Stimulated activated CD8-positive, alpha-beta memory T cell treated with anti-CD3 and anti-CD28 coated beads, Interleukin-15, amount 100 ng/mL, for 4 hours (primary cell): ENCODE results near the gene PRXL2B.
"Not testable (repeated sequence)": the region's sequence is repeated elsewhere in the genome, so short reads cannot be mapped to it uniquely, and the experiment has no call there.

Experiments
- DNase-seq, 2 donors: peaks; one replicate each; pipeline ENCODE4 v3.0.0-alpha.2; 2020; ENCODE audit warnings: low read depth in 2 of 2

The PRXL2B gene

DNA sequence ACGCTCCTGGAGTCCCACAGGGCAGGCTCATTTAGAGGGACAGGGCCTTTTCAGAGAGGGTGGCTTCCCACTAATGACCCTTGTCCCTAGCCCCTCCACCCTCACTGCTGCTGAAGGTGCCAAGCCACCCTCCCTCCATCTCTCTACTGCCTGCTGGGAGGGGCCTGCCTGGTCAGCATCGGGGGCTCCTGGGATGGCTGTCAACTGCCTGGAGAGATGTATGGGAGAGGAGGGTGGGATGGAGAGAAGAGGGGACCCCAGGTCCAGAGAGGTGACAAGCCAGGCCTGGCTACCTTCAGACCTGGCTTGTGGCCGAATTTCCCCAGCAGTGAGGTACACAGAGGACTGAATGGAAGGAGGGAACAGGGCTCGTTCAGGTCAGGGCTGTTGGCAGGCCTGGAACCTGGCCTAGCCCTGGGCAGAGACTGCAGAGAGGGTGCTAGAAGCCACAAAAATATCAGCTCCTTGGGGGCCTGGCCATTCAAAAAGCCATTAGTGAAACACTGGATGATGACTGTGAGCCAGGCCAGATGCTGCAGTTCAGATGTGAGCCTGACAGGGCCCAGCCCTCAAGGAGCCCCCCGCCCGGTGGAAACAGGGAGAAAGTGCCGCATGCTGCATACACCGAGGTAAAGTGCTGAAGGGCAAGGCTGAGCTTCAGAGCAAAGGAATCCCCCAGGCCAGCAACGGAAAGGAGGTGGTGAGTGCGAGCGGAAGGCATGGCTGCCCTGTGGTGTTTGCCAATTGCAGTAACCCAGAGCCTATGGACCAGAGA, 26.2 kb downstream of the PRXL2B start:
- DNase-seq = no peak

DNA sequence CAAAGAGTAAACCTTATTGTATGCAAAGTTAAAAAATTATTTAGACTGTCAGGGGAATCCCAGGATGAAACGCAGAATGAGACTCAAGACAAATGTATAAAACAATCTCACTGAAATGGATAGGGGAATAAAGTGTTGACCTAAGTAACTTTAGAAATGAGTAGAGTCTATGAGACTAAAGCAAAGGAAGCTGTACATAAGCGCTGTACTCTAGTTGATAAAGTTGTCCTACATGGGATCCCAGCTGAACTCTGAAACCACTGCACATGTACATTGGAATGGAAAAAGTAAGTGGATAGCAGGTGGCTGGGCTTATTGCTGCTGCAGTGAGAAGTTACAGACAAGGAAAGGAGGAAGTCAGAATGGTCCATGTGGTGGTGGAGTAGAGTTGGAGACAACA, 27.6 kb downstream of the PRXL2B start:
- DNase-seq = no peak

DNA sequence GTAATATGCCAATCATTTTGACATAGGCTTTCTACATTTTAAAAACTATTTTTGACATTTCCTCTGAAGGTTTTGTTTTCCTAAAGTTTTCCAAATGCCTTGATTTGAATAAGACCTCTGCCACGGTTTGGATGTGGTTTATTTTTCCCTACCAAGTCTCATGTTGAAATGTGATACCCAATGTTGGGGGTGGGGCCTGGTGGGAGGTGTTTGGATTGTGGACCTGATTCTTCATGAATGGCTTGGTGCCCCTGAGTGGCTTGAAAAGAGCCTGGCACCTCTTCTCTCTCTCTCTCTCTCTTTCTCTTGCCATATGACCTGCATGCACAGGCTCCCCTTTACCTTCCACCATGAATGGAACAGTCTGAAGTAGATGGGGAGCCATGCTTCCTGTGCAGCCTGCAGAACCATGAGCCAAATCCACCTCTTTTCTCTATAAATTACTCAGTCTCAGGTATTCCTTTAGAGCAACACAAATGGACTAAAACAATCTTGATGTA, 31.4 kb downstream of the PRXL2B start:
- DNase-seq = no peak

DNA sequence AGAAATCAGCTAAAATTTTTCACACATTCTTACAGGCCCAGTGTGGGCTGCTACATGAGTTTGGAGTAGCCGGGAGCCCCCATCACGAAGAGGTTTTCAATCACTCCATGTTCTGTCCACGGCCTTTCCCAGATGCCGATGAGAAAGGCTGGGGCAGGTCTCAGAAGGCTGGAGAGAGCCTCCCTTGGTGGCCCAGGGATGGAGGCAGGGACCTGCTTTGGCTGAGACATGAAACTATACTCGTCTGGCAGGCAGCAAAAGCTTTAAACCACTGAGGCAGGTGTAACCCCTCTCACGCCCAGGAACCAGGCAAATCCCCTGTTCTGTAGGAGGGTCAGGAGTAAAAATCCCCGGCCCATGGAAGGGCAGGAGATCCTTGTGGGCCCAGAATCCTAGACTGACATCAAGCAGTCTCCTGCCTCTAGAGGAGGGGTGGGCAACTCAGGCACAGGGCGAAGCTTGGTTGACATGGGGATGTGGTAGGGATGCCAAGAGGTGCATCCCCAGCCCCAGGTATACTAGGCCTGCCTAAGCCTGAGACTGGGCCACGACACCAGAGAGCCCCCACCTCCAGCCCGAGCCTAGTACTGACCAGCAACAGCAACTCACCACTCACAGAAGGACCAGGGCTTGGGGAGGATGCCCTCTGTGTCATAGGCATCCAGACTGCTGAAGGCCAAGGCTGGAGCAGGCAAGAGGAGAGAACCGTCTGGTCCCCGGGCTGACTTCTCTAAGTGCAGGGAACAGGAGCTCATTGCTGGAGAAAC, 37.2 kb downstream of the PRXL2B start:
- DNase-seq = no peak

DNA sequence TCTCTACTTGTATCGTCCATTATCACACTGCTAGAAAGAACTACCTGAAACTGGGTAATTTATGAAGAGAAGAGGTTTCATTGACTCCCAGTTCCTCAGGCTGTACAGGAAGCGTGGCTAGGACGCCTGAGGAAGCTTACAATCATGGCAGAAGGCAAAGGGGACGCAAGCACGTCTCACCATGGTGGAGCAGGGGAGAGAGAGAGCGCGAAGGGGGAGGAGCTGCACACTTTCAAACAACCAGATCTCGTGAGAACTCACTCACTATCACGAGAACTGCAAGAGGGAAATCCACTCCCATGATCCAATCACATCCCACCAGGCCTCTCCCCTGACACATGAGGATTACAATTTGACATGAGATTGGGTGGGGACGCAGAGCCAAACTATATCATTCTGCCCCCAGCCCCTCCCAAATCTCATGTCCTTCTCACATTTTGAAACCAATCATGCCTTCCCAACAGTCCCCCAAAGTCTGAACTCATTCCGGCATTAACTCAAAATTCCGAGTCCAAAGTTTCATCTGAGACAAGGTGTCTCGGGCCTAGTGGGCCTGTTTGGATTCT, 38.2 kb downstream of the PRXL2B start:
- DNase-seq = no peak

DNA sequence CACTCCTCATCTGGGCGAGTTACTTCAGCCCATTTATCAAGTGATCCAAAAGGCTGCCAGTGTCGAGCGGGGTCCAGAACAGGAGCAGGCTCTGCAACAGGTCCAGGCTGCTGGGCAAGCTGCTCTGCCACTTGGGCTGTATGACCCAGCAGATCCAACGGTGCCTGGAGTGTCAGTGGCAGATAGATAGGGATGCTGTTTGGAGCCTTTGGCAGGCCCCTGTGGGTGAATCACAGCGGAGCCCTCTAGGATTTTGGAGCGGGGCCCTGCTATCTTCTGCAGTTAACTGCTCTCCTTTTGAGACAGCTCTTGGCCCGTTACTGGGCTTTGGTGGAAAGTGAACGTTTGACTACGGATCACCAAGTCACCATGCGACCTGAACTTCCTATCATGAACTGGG, 38.7 kb downstream of the PRXL2B start:
- DNase-seq = no peak

DNA sequence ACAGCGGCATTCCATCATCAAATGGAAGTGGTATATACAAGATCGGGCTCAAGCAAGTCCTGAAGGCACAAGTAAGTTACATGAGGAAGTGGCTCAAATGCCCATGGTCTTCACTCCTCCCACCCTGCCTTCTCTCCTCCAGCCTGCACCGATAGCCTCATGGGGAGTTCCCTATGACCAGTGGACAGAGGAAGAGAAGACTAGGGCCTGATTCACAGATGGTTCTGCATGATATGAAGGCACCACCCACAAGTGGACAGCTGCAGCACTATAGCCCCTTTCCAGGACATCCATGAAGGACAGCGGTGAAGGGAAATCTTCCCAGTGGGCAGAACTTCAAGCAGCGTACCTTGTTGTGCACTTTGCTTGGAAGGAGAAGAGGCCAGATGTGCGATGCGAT, 39.2 kb downstream of the PRXL2B start:
- DNase-seq = not testable (repeated sequence)

DNA sequence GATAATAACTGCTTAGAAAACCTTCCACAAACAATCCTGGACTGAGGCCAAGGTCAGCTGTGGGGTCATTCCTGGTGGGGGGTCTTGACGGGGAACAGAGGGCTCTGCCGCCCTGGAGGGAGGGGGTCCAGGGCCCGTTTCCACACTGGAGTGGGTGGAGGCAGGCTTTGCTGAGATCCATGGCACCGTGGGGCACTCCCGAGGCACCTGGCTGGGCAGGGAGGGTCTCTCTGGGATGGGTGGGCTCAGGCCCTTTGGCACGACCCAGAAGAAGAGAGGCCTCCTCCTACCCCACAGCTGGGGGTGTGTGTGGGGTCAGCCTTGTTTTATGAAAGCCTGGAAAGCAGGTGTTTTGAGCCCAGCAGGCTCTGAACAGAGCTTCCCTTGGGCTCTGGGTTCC, 41.2 kb downstream of the PRXL2B start:
- no peak for DNase-seq

DNA sequence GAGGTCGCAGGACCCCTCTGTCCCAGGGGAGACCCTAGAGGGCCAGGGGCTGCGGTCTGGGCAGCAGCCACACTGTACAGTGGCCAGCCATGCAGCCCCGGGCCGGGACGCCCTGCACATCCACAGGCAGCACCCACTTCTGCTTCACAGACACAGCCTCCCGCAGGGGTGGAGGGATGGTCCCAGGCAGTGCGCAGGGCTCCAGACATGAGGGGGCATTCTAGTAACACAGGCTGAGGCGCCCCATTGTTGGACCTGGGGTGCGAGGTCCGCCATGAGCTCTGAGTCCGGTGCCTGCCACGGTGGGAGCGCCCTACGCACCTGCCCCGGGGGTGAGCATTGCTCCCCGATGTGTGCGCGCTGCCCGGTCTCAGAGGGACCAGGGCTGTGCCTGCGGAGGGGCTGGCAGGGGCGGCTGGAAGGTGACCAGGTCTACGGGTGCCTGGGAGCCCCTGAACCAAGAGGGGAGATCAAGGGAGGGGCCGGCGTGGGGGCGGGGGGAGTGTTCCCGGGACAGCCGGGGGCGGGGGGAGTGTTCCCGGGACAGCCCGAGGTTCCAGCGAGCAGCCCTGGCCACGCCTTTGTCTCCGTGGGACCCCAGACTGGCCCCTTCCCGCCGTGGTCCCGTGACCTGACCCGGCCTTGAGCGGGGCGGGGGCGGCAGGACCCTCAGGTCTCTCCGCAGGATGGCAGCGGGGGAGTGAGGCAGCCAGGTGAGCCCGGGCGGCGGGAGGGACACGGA, 41.8 kb downstream of the PRXL2B start:
- DNase-seq = no peak

DNA sequence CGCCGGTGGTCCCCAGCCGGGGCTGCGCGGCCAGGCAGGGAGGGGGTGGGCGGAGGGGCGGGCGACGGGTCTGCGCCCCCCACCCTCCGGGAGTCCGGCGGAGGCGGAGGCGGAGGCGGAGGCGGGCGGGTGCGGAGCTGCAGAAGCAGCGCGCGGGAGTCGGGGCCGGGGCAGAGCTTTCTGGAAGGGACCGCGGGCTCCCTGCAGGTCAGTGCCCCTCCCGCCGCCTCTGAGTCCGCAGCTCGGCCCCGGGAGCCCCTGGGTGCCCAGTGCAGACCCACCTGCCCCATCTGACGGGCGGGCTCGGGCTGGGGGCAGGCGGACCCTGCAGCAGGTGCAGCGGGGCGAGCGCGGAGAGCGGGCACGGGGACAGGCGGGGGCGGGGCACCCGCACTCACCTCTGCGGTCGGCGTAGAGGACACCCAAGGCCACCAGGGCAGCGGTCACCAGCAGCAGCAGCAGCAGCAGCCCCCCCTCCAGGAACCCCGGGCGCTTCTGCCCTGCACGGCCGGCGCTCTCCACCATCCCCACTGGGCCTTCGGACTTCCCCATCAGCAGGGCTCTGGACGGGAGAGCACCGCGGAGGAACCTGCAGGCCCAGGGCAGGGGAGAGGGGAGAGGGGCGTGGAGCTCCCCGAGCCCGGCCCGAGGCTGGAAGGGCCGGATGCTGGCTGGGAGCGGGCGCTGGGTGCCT, 42.5 kb downstream of the PRXL2B start:
- DNase-seq = no peak

DNA sequence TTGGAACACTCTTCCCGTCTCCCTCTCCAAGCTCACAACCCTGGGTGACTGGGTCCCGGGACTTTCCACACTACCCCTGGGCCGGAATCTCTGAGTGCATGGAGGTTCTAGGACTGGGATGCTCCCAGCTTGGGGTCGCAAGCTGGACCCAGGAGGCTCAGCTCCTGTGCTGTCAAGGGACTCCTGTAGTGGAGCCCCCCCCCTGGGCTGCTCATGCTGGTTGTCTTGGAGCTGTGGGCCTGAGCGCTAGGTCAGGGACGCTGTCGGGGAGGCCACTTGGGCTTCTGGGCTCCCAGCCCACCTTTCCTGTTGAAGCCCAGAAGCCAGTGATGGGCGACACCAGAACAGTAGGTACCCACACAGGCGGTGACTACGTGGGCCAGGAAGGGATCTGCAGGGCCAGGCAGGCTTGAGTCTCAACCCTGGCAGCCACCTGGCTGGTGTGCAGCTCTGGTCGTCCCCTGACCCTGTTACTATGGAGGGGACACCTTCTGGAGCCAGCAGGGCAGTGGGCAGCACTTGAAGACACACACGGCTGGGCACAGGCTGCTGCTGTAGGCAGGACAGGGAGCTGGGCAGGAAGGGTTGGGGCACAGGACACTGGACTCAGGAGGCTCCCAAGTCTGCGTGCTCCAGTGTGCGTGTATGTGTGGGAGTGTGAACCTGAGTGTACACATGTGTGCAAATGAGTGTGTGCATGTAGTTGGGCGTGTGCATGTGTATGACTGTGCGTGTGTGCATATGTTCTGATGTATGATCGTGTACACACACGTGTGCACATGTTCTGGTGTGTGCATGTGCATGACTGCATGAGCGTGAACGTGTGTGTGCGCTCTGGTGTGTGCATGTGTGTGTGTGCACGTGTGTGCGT, 43.3 kb downstream of the PRXL2B start:
- DNase-seq = no peak

DNA sequence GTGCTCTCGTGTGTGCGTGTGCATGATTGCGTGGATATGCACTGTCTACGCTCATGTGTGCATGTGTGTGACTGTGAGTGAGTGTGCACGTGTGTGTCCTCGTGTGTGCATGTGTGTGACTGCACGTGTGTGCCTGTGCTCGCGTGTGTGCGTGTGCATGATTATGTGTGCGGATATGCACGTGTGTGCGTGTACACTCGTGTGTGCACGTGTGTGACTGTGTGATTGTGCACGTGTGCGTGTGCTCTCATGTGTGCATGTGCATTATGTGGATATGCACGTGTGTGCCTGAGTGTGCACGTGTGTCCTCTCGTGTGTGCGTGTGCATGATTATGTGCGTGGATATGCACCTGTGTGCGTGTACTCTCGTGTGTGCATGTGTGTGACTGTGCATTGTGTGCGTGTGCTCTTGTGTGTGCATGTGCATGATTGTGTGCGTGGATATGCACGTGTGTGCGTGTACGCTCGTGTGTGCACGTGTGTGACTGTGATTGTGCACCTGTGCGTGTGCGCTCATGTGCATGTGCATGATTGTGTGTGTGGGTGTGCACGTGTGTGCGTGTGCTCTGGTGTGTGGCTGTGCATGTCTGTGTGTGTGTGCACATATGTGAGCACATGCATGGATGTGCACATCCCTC, 44.0 kb downstream of the PRXL2B start:
- no peak for DNase-seq

DNA sequence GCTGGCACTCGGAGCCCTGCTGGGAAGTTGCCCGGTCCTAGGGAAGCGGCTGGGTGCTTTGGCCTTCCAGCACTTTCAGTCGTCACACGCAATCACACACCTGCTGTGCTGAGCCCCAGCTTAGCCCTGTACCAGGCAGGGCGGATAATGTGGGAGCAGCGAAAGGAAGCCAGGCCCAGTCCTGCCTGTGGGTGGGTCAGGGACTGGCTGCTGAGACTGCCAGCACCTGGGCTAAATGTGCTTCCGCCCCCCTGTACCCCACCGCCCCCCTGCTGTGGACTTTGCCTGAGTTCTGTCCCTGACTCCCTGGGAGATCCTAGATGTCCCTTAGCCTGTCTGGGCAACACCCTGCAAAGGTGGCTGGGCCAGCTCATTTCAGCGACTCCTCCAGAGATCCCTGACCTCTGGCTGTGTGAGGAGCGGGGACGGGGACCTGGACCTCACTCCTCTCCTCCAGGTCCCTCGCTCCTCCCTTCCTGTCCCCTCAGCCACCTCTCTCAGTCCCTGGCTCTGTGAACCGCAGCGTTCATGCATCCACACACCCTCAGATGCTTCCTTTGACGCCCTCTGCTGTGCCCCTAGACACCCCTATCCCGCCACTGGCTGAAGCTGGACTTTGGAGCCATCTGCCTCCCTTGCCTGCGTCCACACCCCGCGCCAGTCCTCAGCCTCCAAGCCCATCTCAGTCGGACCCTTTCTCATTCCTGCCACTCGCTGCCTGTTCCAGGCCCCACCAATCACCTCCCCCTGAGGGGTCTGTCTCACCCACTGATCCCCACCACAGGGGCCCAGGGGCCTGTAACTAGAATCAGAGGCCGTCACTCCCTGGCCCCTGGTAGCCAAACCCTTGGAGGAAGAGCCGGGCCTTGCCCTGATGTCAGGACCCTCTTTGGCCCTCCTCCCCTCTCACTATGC, 44.8 kb downstream of the PRXL2B start:
- no peak for DNase-seq

DNA sequence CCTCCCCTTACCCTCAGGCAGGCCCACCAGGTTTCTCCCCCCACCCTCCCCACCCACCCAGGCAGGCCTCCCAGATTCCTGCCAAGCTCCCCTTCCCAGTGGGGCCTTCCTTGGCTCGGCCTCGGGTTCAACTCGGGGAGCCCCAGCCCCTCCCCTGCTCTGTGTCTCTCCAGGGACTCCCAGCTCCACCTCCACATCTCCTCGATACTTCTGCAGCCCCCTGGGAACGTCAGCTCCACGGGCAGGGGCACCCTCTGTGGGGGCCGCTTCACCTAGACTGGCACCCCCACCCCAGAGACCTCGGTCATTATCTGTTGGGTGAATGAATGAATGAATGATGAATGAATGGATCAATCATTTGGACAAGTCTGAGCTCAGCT, 45.5 kb downstream of the PRXL2B start:
- DNase-seq = no peak

DNA sequence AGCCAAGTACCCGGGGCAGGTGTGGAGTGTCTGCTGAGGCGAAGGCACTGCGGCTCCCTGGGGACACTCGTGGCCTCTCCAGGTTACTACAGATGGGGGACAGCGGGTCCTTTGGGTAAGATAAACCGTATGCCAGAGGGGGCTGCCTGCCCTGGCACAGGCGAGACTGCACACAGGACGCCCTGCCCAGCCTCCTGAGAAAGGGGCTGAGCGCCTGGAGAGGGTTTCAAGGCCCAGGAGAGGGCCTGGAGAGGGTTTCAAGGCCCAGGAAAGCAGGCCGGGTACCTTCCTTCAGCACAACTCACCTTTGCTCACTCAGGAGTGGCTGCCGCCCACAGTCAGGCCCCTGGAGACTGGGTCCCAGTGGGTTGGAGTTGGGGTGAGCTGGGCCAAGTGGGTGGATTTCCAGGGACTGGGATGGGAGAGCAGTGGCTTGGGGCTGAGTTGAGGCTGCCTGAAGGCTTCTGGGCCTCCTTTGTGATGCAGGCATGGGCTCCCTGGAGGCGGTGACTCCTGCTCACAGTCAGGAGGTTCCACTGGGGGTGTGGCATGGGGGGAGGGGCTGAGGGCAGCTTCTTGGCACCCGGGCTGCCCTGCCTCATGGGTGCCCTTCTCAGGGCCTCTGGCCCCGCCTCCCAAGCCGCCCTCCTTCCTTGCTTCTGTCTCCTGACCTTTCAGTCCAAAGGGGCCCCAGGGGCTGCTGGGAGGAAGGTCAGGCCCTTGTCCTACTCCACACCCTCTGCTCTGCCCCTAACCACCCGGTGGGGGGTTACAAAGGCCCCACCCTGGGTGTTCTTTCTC, 46.2 kb downstream of the PRXL2B start, which contains the start of gene MMEL1:
MMEL1 (minus strand) TSS at position 456 of the 801 bp plus-strand sequence. CDS start 3,532 bp downstream, outside the sequence.
- DNase-seq = no peak

DNA sequence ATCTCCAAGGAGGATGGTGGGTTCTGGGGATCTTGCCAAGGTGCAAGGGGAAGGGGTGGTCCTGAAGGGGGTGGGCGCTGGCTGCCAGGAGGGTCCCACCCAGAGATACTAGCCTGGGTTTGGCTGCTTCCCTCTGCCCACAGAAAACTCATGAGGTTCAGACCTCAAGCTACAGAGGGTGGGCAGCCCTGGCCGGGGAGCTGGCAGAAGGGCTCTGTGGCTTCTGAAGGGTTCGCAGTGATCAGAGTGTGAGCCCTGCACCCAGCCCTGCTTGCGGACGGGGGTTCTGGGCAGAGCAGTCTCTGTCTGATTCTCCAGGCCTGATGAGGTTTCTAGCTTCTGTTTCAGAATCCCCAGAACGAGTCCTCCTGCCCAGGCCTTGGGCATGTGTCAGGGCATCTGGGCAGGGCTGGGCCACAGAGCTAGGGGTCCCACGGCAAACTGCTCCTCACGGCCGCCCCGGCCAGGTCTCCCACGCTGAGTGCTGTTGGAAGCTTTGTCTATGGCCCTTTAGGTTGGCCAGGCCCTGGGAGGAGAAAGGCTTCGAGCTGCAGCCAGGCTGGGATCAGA, 46.9 kb downstream of the PRXL2B start:
- no peak for DNase-seq

DNA sequence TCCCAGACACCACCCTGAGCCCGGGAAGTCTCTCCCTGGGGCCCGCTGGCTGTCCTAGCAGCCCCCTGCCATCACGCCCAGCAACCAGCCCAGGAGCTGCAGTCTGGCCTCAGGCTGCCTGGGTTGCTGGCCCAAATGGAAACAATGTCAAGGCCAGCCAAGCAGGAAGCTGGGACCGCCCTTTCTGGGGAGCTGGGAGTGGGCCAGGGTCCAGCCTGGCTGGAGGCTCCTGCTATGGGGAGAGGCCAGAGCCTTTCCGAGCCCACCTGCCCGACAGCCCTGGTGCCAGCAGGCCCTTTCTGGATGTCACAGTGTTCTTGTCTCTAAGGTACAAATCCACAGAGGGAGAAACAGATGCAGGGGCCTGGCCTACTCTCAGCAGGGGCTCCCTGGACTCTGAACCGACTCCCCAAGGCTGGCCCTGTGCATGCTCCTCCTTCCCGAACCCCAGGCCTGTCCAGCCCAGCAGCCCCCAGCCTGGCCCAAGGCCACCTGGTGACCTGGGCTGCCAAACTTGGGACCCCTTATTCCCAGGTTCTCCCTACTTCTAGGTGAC, 47.4 kb downstream of the PRXL2B start:
- DNase-seq = no peak
